Smooth muscle cell (in vitro differentiated cells): ENCODE results near the gene RGL1. TPM values are rescaled to one million over a fixed set of nuclear protein-coding genes. Genes with fewer than 3 reads are reported as not detected.

ENCODE experiments used
- polyA plus RNA-seq: library from polyadenylated mRNA; unstranded; fragments of >200 nt; fragmentation: Nextera tagmentation; extraction: Ambion mirVana; gene quantifications from 2 replicates; pipeline ENCODE4 v1.2.1, GENCODE V29; 2016
- total RNA-seq: library from RNA; depleted of rRNA; stranded (reverse); fragments of >200 nt; gene quantifications from 2 replicates; pipeline ENCODE4 v1.2.3, GENCODE V29; 2014

The RGL1 gene
- total and polyA plus RNA-seq, 2 experiments from 2014 or later: 21.1 to 21.4 TPM

Other genes with a start within 250 kb of the RGL1 start
- 1.7 and 2.4 TPM in 2 replicates for gene NCF2, start 214.7 kb upstream of the RGL1 start, total RNA-seq
- 0.65 and 0.78 TPM in 2 replicates for gene NCF2, start 214.7 kb upstream of the RGL1 start, polyA plus RNA-seq
- 188 and 195 TPM in 2 replicates for gene ARPC5, start 169.3 kb upstream of the RGL1 start, total RNA-seq
- gene ARPC5, start 169.3 kb upstream of the RGL1 start, polyA plus RNA-seq: 196 and 205 TPM in 2 replicates
- gene APOBEC4, start 151.8 kb upstream of the RGL1 start, total RNA-seq: not detected in 2 replicates
- not detected in 2 replicates for gene APOBEC4, start 151.8 kb upstream of the RGL1 start, polyA plus RNA-seq
- gene COLGALT2, start 232.6 kb downstream of the RGL1 start, total RNA-seq: 0.22 and 0.31 TPM in 2 replicates
- 0.61 and 0.73 TPM in 2 replicates for gene COLGALT2, start 232.6 kb downstream of the RGL1 start, polyA plus RNA-seq
- 56.7 and 82.0 TPM in 2 replicates for gene TSEN15, start 246.6 kb downstream of the RGL1 start, total RNA-seq
- gene TSEN15, start 246.6 kb downstream of the RGL1 start, polyA plus RNA-seq: 34.7 and 35.6 TPM in 2 replicates